ENCODE results near the gene KLK11.

KLK11 gene

DNA sequence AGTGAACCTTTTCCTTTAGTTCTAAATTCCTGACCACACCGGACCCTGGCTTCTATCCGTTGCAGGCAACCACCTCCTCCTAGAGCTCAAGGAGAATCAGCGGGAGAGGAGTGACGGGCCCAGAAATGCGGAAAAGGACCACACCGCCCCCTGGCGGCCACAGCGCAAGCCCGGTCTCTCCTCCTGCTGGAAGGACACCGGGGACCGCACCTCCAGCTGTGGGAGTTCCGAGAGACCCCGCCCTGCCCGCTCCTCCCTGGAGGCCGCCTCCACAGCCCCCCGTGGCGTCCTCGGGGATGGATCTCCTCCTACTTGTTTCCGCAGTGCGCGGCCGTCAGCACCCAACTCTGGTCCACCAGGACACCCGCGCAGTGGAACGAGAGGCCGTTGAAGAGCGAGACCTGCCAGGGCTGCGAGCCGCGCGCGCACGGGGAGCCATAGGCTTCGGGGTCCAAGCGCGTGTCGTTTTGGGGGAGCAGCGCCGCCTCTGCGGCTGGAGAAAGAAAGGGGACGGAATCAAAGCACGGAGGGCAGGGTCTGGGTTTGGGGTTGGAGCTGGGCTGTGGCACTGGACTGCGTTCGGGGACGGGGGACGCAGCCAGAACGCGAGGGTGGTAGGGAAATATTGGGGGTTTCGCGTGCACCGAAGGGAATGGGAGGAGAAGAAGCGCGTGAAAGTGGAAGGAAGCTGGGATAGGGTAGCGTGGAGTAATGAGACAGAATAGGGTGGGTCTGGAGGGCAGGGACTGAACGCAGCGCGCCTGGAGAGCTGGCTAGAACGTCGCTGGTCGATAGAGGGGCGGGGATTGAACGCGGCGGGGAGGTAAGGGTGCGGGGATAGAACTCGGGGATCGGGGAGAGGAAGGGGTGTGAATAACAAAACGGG, 9.4 kb downstream of the KLK11 start:
- 2% methylated on average over 68 of the region's 68 CpGs for WGBS
- Histone ChIP-seq H3K9me3 (ENCODE audit: insufficient read depth, low read depth, low read length) (no peaks in the 10 kb centered on the region), H3K27me3 (ENCODE audit: insufficient read depth, low read length) (peaks cover 43% of the 10 kb centered on the region), H3K9ac (ENCODE audit: low read depth, low read length) (peak overlapping the region; percentile 49; the same call in 1 of the 2 replicates), H3K4me3 (ENCODE audit: low read length) (peak overlapping the region; percentile 68), H3K4me1 (ENCODE audit: insufficient read depth, low read length) (no peaks in the 10 kb centered on the region), H3K27ac (ENCODE audit: low read depth, low read length) (no peak overlapping the region), H3K36me3 (ENCODE audit: insufficient read depth, low read length) (no peaks in the 10 kb centered on the region)

DNA sequence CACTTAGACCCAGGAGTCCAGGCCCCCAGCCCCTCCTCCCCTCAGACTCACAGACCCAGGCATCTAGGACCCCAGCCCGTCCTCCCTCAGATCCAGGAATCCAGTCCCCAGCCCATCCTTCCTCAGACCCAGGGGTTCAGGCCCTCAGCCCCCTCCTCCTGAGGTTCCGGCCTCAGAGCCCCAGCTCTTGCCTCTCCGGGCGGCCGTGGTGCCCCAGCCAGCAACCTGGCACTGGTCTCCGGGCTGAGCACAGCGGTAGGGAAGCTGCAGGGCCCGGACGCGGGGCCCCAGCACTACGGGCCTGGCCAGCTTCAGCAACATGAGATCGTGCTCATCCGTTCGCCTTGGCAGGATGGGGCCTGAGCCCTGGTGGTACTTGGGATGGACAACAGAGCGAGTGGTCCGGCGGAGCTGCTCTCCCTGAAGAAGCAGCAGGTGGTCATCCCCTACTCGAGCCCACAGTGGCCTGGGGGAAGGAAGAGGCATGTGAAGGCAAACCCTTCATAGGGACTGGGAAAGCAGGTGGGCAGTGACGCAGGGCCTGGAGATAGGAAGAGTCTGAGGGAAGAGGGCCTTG, 10.6 kb downstream of the KLK11 start:
- no peak overlapping the region for H3K9ac ChIP-seq (ENCODE audit: low read depth, low read length)
- H3K4me1 ChIP-seq (ENCODE audit: insufficient read depth, low read length): no peaks in the 10 kb centered on the region
- H3K9me3 ChIP-seq (ENCODE audit: insufficient read depth, low read depth, low read length): no peaks in the 10 kb centered on the region
- H3K27ac ChIP-seq (ENCODE audit: low read depth, low read length): no peak overlapping the region
- H3K4me3 ChIP-seq (ENCODE audit: low read length): no peak overlapping the region
- H3K36me3 ChIP-seq (ENCODE audit: insufficient read depth, low read length): no peaks in the 10 kb centered on the region
- WGBS: 88% methylated on average over 18 of the region's 19 CpGs
- peaks cover 43% of the 10 kb centered on the region for H3K27me3 ChIP-seq (ENCODE audit: insufficient read depth, low read length)

DNA sequence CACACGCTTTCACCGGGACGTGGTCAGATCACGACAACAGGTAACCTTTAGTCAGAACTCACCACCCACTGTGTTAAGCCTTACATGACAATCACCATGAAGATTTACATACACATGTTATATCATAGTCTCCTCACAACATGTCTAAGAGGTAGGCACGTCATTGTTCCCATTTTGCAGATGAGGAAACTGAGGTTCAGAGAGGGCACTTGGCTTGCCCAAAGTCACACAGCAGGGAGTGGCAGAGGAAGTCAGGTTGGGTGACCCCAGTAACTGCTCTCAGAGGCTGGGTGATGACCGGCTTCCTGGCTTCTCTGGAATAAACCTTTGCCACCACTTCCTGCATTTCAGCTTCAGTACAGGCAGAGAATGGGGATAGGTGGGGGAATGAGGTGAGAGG, 12.2 kb downstream of the KLK11 start:
- no peaks in the 10 kb centered on the region for H3K4me1 ChIP-seq (ENCODE audit: insufficient read depth, low read length)
- H3K9me3 ChIP-seq (ENCODE audit: insufficient read depth, low read depth, low read length): no peaks in the 10 kb centered on the region
- H3K27me3 ChIP-seq (ENCODE audit: insufficient read depth, low read length): peaks cover 31% of the 10 kb centered on the region
- H3K4me3 ChIP-seq (ENCODE audit: low read length): no peak overlapping the region
- H3K27ac ChIP-seq (ENCODE audit: low read depth, low read length): no peak overlapping the region
- WGBS: 92% methylated on average over 6 of the region's 6 CpGs
- no peak overlapping the region for H3K9ac ChIP-seq (ENCODE audit: low read depth, low read length)
- H3K36me3 ChIP-seq (ENCODE audit: insufficient read depth, low read length): no peaks in the 10 kb centered on the region

DNA sequence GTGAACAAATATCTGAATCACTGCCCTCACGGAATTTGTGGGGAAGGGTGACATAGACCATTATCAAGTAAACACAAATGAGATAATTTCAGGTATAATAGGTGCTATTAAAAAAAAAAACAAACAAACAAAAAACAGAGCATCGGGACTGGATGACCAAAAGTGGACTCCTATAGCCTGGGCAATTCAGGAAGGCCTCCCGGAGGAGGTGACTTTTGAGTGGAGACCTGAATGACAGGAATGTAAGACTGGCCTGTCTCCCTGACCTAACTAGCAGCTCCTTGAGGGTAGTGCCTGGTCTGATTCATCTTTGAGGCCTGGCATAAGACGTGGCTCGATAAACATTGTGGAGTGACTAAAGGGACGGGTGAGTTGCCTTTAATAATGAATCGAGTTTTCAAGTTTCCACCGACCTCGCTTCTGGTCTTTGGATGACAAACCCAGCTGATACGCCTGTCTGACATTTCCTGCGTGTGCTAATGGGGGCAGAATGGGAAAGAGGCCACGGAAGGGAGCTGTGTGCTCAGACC, 13.7 kb downstream of the KLK11 start:
- Histone ChIP-seq H3K27me3 (ENCODE audit: insufficient read depth, low read length) (peaks cover 16% of the 10 kb centered on the region), H3K4me1 (ENCODE audit: insufficient read depth, low read length) (no peaks in the 10 kb centered on the region), H3K9ac (ENCODE audit: low read depth, low read length) (no peak overlapping the region), H3K36me3 (ENCODE audit: insufficient read depth, low read length) (no peaks in the 10 kb centered on the region), H3K4me3 (ENCODE audit: low read length) (no peak overlapping the region), H3K9me3 (ENCODE audit: insufficient read depth, low read depth, low read length) (no peaks in the 10 kb centered on the region), H3K27ac (ENCODE audit: low read depth, low read length) (no peak overlapping the region)
- WGBS: 90% methylated on average over 11 of the region's 12 CpGs

DNA sequence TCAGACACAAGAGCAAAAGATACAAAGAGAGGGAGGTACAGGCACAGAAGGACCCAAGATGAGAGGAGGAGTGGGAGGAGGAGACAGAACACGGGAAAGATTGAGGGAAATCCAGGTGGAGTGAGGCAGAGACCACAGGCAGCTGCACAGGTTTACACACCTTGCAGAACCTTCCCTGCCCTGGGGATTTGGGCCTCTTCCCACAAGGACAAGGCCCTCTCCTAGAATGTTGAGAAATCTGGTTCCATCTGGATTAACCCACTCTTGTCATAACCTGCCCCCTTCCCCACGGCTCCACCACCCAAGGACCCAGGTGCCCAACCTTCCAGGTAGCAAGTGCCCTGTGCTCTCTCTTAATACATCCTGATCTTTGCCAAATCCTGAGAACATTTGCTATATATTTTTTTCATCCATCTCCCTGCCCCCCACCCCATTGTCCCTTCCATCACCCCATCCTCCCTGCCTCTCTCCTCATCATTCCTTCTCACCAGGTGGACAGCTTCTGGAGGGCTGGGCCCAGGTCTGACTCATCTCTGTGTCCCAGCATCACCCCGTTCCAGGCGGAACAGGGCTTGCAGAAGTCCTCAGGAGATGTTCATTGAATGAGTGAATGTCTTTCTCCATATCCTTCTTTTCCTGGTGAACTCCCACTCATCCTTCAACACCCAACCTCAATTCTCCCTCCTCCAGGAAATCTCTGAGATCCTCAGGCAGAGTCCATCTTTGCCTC, 16.2 kb downstream of the KLK11 start:
- Histone ChIP-seq H3K4me1 (ENCODE audit: insufficient read depth, low read length) (no peaks in the 10 kb centered on the region), H3K36me3 (ENCODE audit: insufficient read depth, low read length) (no peaks in the 10 kb centered on the region), H3K27me3 (ENCODE audit: insufficient read depth, low read length) (no peaks in the 10 kb centered on the region; the same call in 1 of the 2 replicates), H3K9ac (ENCODE audit: low read depth, low read length) (no peak overlapping the region), H3K4me3 (ENCODE audit: low read length) (no peak overlapping the region), H3K9me3 (ENCODE audit: insufficient read depth, low read depth, low read length) (no peaks in the 10 kb centered on the region), H3K27ac (ENCODE audit: low read depth, low read length) (no peak overlapping the region)
- 73% methylated on average over 4 of the region's 4 CpGs for WGBS

DNA sequence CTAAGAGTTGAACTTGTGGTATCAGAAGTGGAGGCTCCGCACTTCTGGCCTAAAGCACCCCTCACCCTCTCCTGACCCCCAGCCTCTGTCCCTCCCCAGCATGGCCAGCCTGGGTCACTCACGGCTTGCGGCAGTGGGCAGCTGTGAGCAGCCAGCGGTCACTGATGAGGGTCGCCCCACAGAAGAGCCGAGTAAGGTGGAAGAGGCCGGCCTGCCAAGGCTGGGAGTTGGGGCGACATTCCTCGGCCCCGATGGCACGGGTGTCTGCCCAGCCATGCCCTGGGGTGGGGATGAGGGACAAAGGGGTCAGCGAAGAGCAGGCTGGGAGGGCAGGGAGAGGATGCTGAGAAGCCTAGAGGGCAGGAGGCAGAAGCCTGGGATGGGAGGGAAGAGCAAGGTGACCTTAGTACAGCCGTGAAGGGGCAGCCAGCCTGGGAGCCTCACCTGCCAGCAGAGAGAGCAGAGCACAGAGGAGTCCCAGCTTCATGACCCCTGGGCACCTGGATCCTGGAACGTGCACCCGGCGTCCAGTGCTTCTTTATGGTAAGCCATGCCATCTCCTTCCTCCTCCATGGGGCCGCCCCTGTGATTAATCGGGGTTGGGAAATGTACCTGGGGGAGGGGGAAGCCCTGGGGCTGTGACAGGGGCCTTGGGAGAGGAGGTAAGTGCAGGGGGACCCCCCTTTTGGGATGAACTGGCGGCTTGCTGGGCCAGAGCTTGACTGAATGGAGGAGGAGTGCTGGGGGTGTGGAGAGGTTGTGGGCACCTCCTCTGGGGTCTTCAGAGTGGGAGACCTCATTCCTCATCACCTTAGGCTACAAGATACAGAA, 17.1 kb downstream of the KLK11 start:
- Histone ChIP-seq H3K27me3 (ENCODE audit: insufficient read depth, low read length) (no peaks in the 10 kb centered on the region; the same call in 1 of the 2 replicates), H3K4me1 (ENCODE audit: insufficient read depth, low read length) (no peaks in the 10 kb centered on the region), H3K9me3 (ENCODE audit: insufficient read depth, low read depth, low read length) (no peaks in the 10 kb centered on the region), H3K36me3 (ENCODE audit: insufficient read depth, low read length) (no peaks in the 10 kb centered on the region), H3K4me3 (ENCODE audit: low read length) (no peak overlapping the region), H3K9ac (ENCODE audit: low read depth, low read length) (no peak overlapping the region), H3K27ac (ENCODE audit: low read depth, low read length) (no peak overlapping the region)
- 82% methylated on average over 19 of the region's 19 CpGs for WGBS

DNA sequence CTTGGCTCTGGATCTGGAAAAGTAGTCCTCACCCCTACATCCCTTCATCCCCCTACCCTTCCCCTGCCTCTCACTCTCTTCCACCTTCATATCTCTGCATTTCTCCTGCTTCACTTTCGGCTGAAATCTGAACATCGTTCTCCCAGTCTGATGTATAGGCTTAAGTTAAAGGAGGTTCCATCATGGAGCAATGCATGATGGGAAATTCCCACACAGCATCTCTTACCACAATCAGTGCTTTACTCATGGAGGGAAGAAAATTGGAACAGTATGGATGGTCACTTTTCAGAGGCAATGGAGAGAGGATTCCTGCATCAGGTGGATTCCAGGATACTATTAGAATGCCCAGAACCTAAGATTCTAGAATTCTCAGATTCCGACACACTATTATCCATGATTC, 18.9 kb downstream of the KLK11 start:
- no peaks in the 10 kb centered on the region for H3K9me3 ChIP-seq (ENCODE audit: insufficient read depth, low read depth, low read length)
- H3K9ac ChIP-seq (ENCODE audit: low read depth, low read length): no peak overlapping the region
- no peak overlapping the region for H3K4me3 ChIP-seq (ENCODE audit: low read length)
- no peak overlapping the region for H3K27ac ChIP-seq (ENCODE audit: low read depth, low read length)
- H3K4me1 ChIP-seq (ENCODE audit: insufficient read depth, low read length): no peaks in the 10 kb centered on the region
- no peaks in the 10 kb centered on the region; the same call in 1 of the 2 replicates for H3K27me3 ChIP-seq (ENCODE audit: insufficient read depth, low read length)
- 69% methylated on average over 3 of the region's 3 CpGs for WGBS
- H3K36me3 ChIP-seq (ENCODE audit: insufficient read depth, low read length): no peaks in the 10 kb centered on the region

DNA sequence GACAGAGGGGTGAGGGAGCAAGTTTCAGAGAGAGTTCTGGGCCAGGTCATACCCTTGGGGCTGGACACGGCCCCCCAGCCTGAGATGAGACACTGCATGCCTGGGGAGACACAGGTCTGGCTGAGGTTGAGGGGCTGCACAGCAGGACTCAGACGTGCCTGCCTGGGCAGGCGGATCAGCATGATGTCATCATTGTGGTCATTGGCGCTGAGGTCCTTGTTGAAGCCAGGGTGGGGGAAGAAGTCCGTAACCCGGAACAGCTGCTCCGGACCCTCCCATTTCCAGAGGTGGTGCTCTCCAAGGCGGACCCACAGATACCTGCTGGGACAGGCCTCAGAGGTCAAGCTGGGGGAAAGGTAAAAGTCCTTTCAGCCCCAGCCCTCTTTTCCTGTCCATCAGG, 20.0 kb downstream of the KLK11 start:
- WGBS: 54% methylated on average over 8 of the region's 8 CpGs
- H3K9me3 ChIP-seq (ENCODE audit: insufficient read depth, low read depth, low read length): no peaks in the 10 kb centered on the region
- H3K4me3 ChIP-seq (ENCODE audit: low read length): no peak overlapping the region
- no peaks in the 10 kb centered on the region for H3K4me1 ChIP-seq (ENCODE audit: insufficient read depth, low read length)
- no peak overlapping the region for H3K27ac ChIP-seq (ENCODE audit: low read depth, low read length)
- no peak overlapping the region for H3K9ac ChIP-seq (ENCODE audit: low read depth, low read length)
- no peaks in the 10 kb centered on the region; the same call in 1 of the 2 replicates for H3K27me3 ChIP-seq (ENCODE audit: insufficient read depth, low read length)
- H3K36me3 ChIP-seq (ENCODE audit: insufficient read depth, low read length): no peaks in the 10 kb centered on the region

DNA sequence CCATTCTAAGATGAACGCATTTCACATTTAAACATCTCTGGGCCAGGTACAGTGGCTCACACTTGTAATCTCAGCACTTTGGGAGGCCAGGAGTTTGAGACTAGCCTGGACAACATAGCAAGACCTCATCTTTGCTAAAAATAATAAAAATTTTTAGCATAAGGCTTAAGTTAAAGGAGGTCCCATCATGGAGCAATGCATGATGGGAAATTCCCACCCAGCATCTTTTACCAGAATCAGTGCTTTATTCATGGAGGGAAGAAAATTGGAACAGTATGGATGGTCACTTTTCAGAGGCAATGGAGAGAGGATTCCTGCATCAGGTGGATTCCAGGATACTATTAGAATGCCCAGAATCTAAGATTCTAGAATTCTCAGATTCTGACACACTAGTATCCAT, 21.2 kb downstream of the KLK11 start:
- Histone ChIP-seq H3K4me3 (ENCODE audit: low read length) (no peak overlapping the region), H3K9ac (ENCODE audit: low read depth, low read length) (no peak overlapping the region), H3K36me3 (ENCODE audit: insufficient read depth, low read length) (no peaks in the 10 kb centered on the region), H3K4me1 (ENCODE audit: insufficient read depth, low read length) (no peaks in the 10 kb centered on the region), H3K9me3 (ENCODE audit: insufficient read depth, low read depth, low read length) (no peaks in the 10 kb centered on the region), H3K27ac (ENCODE audit: low read depth, low read length) (no peak overlapping the region), H3K27me3 (ENCODE audit: insufficient read depth, low read length) (no peaks in the 10 kb centered on the region; the same call in none of the 2 replicates)
- 85% methylated on average over 1 of the region's 1 CpG for WGBS

GRCh38 chr19:51003316-51003715, 23.1 kb downstream of the KLK11 start:
- no peaks in the 10 kb centered on the region for H3K4me1 ChIP-seq (ENCODE audit: insufficient read depth, low read length)
- H3K27me3 ChIP-seq (ENCODE audit: insufficient read depth, low read length): peaks cover 3% of the 10 kb centered on the region; the same call in 1 of the 2 replicates
- H3K4me3 ChIP-seq (ENCODE audit: low read length): no peak overlapping the region
- H3K27ac ChIP-seq (ENCODE audit: low read depth, low read length): no peak overlapping the region
- H3K9me3 ChIP-seq (ENCODE audit: insufficient read depth, low read depth, low read length): no peaks in the 10 kb centered on the region
- H3K36me3 ChIP-seq (ENCODE audit: insufficient read depth, low read length): no peaks in the 10 kb centered on the region
- 87% methylated on average over 7 of the region's 7 CpGs for WGBS
- no peak overlapping the region for H3K9ac ChIP-seq (ENCODE audit: low read depth, low read length)
